ENCODE results near the gene ATAD3B.
"Not testable (repeated sequence)": the region's sequence is repeated elsewhere in the genome, so short reads cannot be mapped to it uniquely, and the experiment has no call there.

The ATAD3B gene

GRCh38 chr1:1514376-1514775, 42.8 kb downstream of the ATAD3B start:
- DNase-seq = not testable (repeated sequence)

DNA sequence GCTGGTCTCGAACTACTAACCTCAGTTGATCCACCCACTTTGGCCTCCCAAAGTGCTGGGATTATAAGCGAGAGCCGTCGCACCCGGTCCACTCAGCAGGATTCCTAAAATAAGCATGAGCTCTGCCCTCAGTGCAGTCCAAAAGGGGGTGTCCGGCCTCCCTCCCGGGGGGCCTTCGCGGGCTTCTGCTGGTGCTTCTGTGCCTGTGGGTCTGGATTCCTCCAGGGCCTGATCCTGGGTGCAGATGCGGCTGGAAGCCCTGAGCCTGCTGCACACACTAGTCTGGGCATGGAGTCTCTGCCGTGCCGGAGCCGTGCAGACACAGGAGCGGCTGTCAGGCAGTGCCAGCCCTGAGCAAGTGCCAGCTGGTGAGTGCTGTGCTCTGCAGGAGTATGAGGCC, 45.4 kb downstream of the ATAD3B start:
- not testable (repeated sequence) for DNase-seq

- DNase-seq = no peak
Observed at GRCh38 chr1:1517973-1518620, 46.5 kb downstream of the ATAD3B start.

DNA sequence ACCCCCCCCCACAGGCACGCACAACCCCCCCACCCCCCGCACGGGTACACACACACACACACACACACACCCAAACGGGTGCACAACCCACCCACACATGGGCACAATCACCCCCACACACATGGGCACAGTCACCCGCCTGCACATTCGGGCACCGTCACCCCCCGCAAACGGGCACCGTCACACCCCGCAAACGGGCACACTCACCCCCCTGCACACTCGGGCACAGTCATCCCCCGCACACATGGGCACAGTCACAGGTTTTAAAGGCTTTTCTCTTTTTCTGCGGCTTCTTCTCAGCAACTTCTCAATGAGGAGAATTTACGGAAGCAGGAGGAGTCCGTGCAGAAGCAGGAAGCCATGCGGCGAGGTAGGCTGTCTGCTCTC, 47.0 kb downstream of the ATAD3B start:
- DNase-seq = not testable (repeated sequence)

DNA sequence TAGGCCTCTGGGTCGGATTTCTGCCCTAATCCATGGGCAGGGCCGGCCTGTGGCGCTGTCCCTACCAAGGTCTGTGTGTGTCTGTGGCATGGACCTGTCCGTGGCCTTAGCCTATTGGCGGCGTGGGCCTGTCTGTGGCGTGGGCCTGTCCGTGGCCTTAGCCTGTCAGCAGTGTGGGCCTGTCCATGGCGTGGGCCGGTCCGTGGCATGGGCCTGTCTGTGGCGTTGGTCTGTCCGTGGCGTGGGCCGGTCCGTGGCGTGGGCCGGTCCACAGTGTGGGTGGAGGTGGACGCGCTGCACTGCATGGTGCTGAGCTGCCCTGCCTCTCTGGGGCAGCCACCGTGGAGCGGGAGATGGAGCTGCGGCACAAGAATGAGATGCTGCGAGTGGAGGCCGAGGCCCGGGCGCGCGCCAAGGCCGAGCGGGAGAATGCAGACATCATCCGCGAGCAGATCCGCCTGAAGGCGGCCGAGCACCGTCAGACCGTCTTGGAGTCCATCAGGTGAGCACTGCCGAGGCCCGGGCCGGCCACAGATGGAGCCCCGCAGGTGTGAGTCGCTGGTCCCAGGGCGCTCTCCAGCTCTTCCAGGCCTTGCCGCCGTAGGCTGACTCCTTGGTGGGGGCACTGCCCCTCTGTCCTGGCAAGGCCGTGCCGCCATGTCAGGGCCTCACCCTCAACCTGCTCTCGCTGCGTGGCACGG, 48.4 kb downstream of the ATAD3B start:
- DNase-seq = not testable (repeated sequence)

GRCh38 chr1:1521331-1521730, 49.8 kb downstream of the ATAD3B start:
- DNase-seq = no peak

DNA sequence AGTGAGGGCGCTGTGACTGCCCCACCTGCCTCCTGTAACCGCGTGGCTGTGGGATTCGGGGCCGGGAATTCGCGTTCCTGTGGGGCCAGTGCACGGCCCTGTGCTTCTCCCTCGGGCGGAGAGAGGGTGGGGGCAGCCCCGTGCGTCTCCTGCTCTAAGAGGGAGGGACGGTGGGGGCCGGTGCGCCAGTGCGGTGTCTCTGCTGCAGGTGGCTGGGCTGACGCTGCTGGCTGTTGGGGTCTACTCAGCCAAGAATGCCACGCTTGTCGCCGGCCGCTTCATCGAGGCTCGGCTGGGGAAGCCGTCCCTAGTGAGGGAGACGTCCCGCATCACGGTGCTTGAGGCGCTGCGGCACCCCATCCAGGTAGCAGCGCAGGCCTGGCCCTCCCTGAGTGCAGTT, 51.0 kb downstream of the ATAD3B start:
- not testable (repeated sequence) for DNase-seq

DNA sequence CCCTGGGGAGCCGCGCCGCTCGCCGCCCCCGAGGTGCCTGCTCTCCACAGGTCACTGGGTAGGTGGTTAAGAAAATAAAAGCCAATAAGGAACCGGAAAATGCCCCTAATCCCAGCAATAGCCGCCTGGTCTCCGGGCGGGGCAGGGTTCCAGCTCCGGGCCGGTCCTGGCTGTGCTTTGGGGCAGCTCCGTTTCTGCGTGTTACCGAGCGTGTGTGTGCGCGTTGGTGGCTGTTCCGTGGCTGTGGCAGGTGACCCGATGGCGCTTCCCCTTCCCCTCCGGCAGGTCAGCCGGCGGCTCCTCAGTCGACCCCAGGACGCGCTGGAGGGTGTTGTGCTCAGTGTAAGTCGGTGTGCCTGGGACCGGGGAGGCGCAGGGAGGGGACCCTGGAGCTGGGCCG, 51.7 kb downstream of the ATAD3B start:
- DNase-seq = not testable (repeated sequence)

DNA sequence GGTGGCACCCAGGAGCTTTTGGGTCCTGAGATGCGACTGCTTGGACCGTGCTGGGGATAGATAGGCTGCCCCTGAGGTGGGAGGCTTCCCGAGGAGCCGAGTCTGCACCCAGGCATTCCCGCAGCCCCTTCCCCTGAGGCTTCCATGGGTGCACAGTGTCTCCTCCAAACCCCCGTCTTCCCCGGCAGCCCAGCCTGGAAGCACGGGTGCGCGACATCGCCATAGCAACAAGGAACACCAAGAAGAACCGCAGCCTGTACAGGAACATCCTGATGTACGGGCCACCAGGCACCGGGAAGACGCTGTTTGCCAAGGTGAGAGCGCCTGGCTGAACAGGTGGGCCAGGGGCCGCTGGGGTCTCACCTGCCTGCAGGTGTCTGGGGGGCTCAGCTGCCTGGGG, 52.1 kb downstream of the ATAD3B start:
- DNase-seq = not testable (repeated sequence)

DNA sequence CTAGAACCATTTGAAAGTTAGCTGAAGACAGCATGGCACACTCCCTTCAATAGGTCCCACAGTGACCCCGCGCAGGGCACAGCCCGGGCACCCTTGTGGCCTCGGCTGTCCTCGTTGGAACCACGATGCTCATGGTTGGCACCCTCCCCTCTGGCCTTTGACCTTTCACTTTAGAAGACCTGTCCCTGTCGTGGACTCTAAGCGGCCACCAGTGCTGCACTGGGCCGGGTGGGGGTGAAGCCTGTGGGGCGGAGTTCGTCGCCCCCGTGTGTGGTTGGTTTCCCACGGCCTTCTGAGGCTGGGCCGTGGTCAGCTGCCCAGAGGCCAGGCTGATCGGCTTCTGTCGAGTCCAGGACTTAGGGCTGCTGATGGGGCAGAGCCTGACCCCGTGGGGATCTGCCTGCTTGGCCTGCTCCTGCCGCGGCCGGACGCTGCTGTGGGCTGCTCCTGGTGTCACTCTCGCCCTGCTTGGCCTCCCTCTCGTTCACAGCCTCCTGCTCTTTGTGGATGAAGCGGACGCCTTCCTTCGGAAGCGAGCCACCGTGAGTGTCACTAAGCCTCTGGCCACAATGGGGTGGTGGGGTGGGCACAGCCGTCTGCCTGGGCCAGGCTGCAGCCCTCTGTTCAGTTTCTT, 53.3 kb downstream of the ATAD3B start:
- DNase-seq = not testable (repeated sequence)

- DNase-seq = not testable (repeated sequence)
Observed at GRCh38 chr1:1526476-1526875, 54.9 kb downstream of the ATAD3B start.

DNA sequence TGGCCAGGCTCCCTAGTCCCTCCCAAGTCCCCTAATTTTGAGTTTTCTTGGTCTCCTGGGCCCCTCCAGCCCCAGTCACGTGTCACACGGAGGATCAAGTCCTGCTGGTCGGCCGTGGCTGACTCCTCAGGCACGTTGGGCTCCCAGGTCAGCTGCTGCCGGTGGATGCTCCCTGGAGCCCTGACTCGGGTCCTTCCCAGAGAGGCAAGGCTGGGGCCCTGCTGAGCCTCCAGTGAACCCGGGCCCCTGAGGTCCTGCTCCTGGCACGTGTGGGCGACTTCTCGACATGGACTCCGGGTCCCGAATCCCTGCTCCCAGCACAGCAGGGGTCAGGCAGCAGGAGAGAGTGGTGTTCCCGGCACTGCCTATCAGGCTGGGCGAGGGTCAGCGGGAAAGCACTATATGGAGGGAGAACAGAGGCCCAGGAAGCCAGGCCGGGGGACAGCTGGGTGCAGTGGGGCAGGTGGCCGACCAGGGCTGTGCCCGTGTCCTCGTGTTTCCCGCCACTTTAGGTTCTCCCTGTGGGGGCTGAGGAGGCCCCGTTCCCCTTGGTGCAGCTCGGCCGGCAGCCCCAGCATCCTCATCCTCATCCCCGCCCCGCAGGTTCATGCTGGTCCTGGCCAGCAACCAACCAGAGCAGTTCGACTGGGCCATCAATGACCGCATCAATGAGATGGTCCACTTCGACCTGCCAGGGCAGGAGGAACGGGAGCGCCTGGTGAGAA, 55.7 kb downstream of the ATAD3B start:
- no peak for DNase-seq

DNA sequence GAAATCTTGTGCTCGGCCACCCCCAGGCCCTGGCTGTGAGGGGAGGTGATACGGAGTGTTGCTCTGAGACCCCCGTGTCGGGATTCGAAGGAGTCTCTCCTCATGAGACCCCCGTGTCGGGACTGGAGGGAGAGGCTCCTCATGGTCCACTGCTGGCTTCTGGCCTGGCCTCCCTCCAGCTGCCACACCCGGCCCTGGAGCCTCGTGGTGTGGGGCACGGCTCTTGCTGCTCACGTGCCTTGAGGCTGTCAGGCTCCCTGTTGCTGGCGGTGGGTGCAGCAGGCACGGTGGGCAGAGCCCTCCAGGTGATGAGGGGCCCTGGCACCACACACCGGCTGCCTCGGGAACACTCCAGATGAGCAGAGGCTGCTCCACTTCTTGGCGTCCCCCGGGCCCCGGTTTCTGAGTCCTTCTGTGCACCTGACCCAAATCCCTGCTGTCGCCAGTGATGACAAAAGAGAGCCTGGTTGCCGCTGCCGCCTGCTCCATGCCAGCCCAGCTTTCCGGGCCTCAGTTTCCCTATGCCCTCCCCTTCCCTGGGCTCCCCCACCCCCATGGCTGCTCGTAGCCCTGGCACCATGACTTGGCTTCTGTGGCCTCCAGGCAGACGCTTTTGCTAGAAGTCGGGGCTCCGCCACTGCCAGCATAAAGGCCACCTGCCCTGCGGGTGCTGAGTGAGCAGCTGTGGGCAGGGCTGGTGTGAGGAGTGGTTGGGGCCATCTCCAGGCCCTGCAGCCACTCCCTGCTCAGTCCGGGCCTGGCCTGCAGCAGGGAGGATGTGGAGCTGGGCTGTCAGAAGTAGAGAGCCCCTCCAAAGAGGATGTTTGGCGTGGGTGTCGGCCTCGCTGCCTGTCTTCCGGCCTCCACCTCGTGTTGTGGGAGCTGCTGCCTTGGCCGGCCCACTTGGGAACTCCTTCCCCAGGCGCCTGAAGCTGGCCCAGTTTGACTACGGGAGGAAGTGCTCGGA, 57.0 kb downstream of the ATAD3B start:
- no peak for DNase-seq

GRCh38 chr1:1529321-1529720, 57.8 kb downstream of the ATAD3B start:
- DNase-seq = no peak

GRCh38 chr1:1529936-1530335, 58.4 kb downstream of the ATAD3B start:
- no peak for DNase-seq

GRCh38 chr1:1531947-1532346, 60.4 kb downstream of the ATAD3B start:
- DNase-seq = no peak

GRCh38 chr1:1533176-1533893, 61.8 kb downstream of the ATAD3B start:
- not testable (repeated sequence) for DNase-seq

DNA sequence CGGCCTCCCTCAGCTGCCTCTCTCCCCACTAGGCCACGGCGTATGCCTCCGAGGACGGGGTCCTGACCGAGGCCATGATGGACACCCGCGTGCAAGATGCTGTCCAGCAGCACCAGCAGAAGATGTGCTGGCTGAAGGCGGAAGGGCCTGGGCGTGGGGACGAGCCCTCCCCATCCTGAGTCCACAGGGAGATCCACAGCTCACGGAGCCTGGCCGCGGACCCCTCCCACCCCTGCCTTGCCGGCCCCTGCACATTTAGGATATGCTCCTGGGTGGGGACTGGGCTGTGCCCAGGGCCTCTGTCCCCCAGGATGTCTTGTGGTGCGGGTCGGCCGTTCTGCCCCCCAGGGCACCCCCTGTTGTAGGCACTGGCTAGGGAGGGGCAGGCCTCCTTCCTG, 62.3 kb downstream of the ATAD3B start:
- DNase-seq = not testable (repeated sequence)

GRCh38 chr1:1534401-1535154, 63.0 kb downstream of the ATAD3B start:
- no peak for DNase-seq

- DNase-seq = no peak
Observed at GRCh38 chr1:1535201-1536018, 63.8 kb downstream of the ATAD3B start.
